Kidney (tissue), 14 donors: ENCODE results near the gene ANKRD7. TPM values are rescaled to one million over a fixed set of nuclear protein-coding genes. Genes with fewer than 3 reads are reported as not detected.

Experiments used
- DNase-seq, 5 donors: peaks; one replicate each; pipeline ENCODE4 v3.0.0-alpha.2; 2013 to 2020
- FAIRE-seq: peaks from 2 replicates; lab custom pipeline; 2012; peaks lifted over from hg19 to GRCh38; lab: Jason Lieb, UNC
- H3K27ac ChIP-seq, 2 donors: one replicate each; pipeline ENCODE4 v1.7.0; 2013; ENCODE audit warnings: low read depth in 2 of 2, low read length in 2 of 2, inconsistent platforms in 1 of 2
- H3K27me3 ChIP-seq: one replicate; pipeline ENCODE4 v1.7.1; 2013; ENCODE audit warnings: low read length, inconsistent platforms; ENCODE audit not compliant: control insufficient read depth, insufficient read depth
- H3K36me3 ChIP-seq, 3 donors: one replicate each; pipeline versions ENCODE4 v1.7.0 to v1.7.1; 2013; ENCODE audit warnings: low read length in 3 of 3, control low read depth in 1 of 3, inconsistent platforms in 1 of 3; ENCODE audit not compliant: insufficient read depth in 3 of 3, control insufficient read depth in 2 of 3
- H3K4me1 ChIP-seq, 3 donors: one replicate each; pipeline versions ENCODE4 v1.7.0 to v1.7.1; 2013; ENCODE audit warnings: low read length in 3 of 3, inconsistent platforms in 1 of 3, low read depth in 1 of 3; ENCODE audit not compliant: control insufficient read depth in 2 of 3, insufficient read depth in 2 of 3
- H3K4me3 ChIP-seq, 3 donors: one replicate each; pipeline versions ENCODE4 v1.7.0 to v1.8.1; 2013; ENCODE audit warnings: low read length in 3 of 3, control low read depth in 1 of 3, inconsistent platforms in 1 of 3
- H3K9ac ChIP-seq, 3 donors: one replicate each; pipeline versions ENCODE4 v1.7.0 to v1.7.1; 2013; ENCODE audit warnings: low read length in 3 of 3, control low read depth in 1 of 3, inconsistent platforms in 1 of 3
- H3K9me3 ChIP-seq, 3 donors: one replicate each; pipeline versions ENCODE4 v1.7.0 to v1.7.1; 2013; ENCODE audit warnings: low read length in 3 of 3, control low read depth in 1 of 3, inconsistent platforms in 1 of 3; ENCODE audit not compliant: control insufficient read depth in 2 of 3, insufficient read depth in 1 of 3
- CTCF ChIP-seq: IDR thresholded peaks from 3 replicates; pipeline ENCODE4 v1.5.1; 2012; ENCODE audit warnings: mild to moderate bottlenecking, moderate library complexity, borderline replicate concordance; ENCODE audit not compliant: insufficient read depth; ENCODE audit errors: extremely low read depth
- intact Hi-C: fragments of 100-400 bp; cut with DNase I; formaldehyde crosslinking; loops from one replicate; pipeline ENCODE4 v1.11.1; 2022
- polyA plus RNA-seq: library from polyadenylated mRNA; stranded (reverse); fragments of 350-450 nt; fragmentation: Illumina TruSeq; extraction: RNeasy Lipid Tissue Mini Kit (QIAGEN cat#74804); gene quantifications from one replicate; pipeline ENCODE4 v1.2.3, GENCODE V29; 2014; ENCODE audit warnings: low read depth, low replicate concordance; ENCODE audit not compliant: insufficient read depth
- total RNA-seq: library from RNA; stranded (reverse); fragmentation: NEBNext Ultra II Directional; extraction: Animal tissue kit (Norgen Biotek cat#: 25700); gene quantifications from one replicate; pipeline ENCODE4 v1.2.1, GENCODE V29; 2021
- donor health status: control.
- donor health status: control.
- donor health status: control.
- donor health status: control.
- donor health status: control.
- donor health status: DM: yes; HTN: yes; CAD: no.
- donor health status: Normal renal cell carcinoma (clear cell type).

ANKRD7 gene
- total and polyA plus RNA-seq, 2 donors from 2014 or later = 1.3 to 3.0 TPM

GRCh38 chr7:118252087-118252486, 27.6 kb downstream of the ANKRD7 start:
- FAIRE-seq (no peak), DNase-seq (no peak)
- TF ChIP-seq CTCF = no peak
- no peaks in the 10 kb centered on the region for H3K27me3 ChIP-seq
- H3K4me1 ChIP-seq = no peaks in the 10 kb centered on the region
- H3K9me3 ChIP-seq = no peaks in the 10 kb centered on the region
- no peak overlapping the region for H3K9ac ChIP-seq
- H3K36me3 ChIP-seq = no peaks in the 10 kb centered on the region
- no peak overlapping the region for H3K4me3 ChIP-seq
- intact Hi-C loops = no loop called here
- no peak overlapping the region for H3K27ac ChIP-seq

GRCh38 chr7:118259115-118259514, 34.6 kb downstream of the ANKRD7 start:
- H3K9me3 ChIP-seq = no peaks in the 10 kb centered on the region
- H3K4me3 ChIP-seq = no peak overlapping the region
- H3K9ac ChIP-seq = no peak overlapping the region
- H3K36me3 ChIP-seq = no peaks in the 10 kb centered on the region
- no peaks in the 10 kb centered on the region for H3K27me3 ChIP-seq
- TF ChIP-seq CTCF = no peak
- no peak overlapping the region for H3K27ac ChIP-seq
- intact Hi-C loops = no loop called here
- FAIRE-seq (peak; percentile 57), DNase-seq (no peak)
- no peaks in the 10 kb centered on the region for H3K4me1 ChIP-seq

GRCh38 chr7:118264836-118265235, 40.3 kb downstream of the ANKRD7 start:
- H3K9me3 ChIP-seq = no peaks in the 10 kb centered on the region
- FAIRE-seq (no peak), DNase-seq (no peak)
- H3K9ac ChIP-seq = no peak overlapping the region
- no peak overlapping the region for H3K27ac ChIP-seq
- H3K4me1 ChIP-seq = no peaks in the 10 kb centered on the region
- no peaks in the 10 kb centered on the region for H3K27me3 ChIP-seq
- intact Hi-C loops = no loop called here
- H3K4me3 ChIP-seq = no peak overlapping the region
- no peaks in the 10 kb centered on the region for H3K36me3 ChIP-seq
- TF ChIP-seq CTCF = no peak

GRCh38 chr7:118280319-118281012, 56.0 kb downstream of the ANKRD7 start:
- no peak overlapping the region for H3K9ac ChIP-seq
- no peaks in the 10 kb centered on the region for H3K27me3 ChIP-seq
- H3K4me3 ChIP-seq = no peak overlapping the region
- FAIRE-seq (no peak), DNase-seq (no peak)
- H3K4me1 ChIP-seq = no peaks in the 10 kb centered on the region
- no peaks in the 10 kb centered on the region for H3K9me3 ChIP-seq
- no peak overlapping the region for H3K27ac ChIP-seq
- intact Hi-C loops = no loop called here
- TF ChIP-seq CTCF = no peak
- H3K36me3 ChIP-seq = no peaks in the 10 kb centered on the region
